Left ventricle myocardium inferior (tissue), 1 donor: ENCODE results near the gene ZNF365. TPM values are rescaled to one million over a fixed set of nuclear protein-coding genes. Genes with fewer than 3 reads are reported as not detected.

Source experiments
- DNase-seq: peaks from one replicate; pipeline ENCODE4 v3.0.0-alpha.2; 2020
- H3K27ac ChIP-seq: fragments of 200-600 bp; replicated peaks from 2 replicates; pipeline ENCODE4 v1.8.0; 2021
- H3K27me3 ChIP-seq: fragments of 200-600 bp; 2 replicates; pipeline ENCODE4 v1.8.0; 2021; ENCODE audit warnings: low read depth
- H3K36me3 ChIP-seq: fragments of 200-600 bp; 2 replicates; pipeline ENCODE4 v1.8.0; 2021
- H3K4me1 ChIP-seq: fragments of 200-600 bp; 2 replicates; pipeline ENCODE4 v1.8.0; 2021
- H3K4me3 ChIP-seq: fragments of 200-600 bp; 2 replicates; pipeline ENCODE4 v1.8.0; 2021; ENCODE audit warnings: mild to moderate bottlenecking, moderate library complexity
- H3K9me3 ChIP-seq: fragments of 200-600 bp; replicated peaks from 2 replicates; pipeline ENCODE4 v1.8.0; 2021
- intact Hi-C: fragments of 100-400 bp; cut with micrococcal nuclease; formaldehyde crosslinking; loops from one replicate; pipeline ENCODE4 v1.11.0; 2022
- total RNA-seq: library from RNA; stranded (reverse); fragmentation: NEBNext Ultra II Directional; extraction: Animal tissue kit (Norgen Biotek cat#: 25700); gene quantifications from one replicate; pipeline ENCODE4 v1.2.1, GENCODE V29; 2021
- TF ChIP-seq, protein P1 (sequence below): fragments of 200-600 bp; IDR thresholded peaks from 2 replicates; pipeline ENCODE4 v1.8.0; 2021; ENCODE audit warnings: antibody characterized with exemption, mild to moderate bottlenecking, borderline replicate concordance
- donor health status: DM: no; HTN: yes; CAD: no; lungs with severe emphysema.

The ZNF365 gene
- total RNA-seq, 1 donor from 2014 or later = 0.60 TPM

DNA sequence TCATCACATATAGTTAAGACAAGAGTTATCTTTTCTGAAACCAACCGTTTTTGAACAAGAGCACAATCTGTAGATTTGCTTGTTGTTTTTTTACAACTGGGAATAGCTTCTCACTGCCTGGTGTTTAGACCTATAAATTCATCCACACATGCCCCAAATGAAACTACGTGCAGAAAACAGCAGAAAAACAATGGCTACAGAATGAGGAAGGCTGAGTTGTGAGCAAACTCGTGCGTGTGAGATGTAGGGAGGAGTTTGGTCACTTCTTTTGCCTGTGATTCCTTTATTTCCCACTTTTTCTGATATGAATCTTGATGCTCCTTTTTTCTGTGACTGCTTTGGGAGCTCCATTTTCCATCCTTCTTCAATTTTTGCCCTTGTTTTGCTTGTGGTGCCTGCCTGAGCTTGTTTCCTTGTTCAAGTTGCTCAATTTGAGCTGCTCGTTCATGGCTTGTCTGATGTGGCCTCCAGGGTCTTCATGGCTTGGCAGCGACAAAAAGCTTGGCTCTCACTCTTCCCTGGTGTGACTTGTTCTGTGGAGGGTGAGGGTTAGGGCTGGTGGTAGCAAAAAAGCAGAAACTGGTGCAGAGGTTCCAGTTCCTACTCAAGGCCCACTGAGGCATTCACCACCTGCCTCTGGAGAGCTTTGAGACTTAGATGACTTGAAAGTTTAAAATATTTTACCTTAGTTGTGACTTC is 76.9 kb downstream of the ZNF365 start:
- DNase-seq = no peak
- intact Hi-C loops = no loop called here
- Histone ChIP-seq H3K4me3 (no peak overlapping the region), H3K27me3 (no peaks in the 10 kb centered on the region), H3K4me1 (peaks cover 9% of the 10 kb centered on the region), H3K27ac (no peak overlapping the region), H3K9me3 (peaks cover 7% of the 10 kb centered on the region), H3K36me3 (no peaks in the 10 kb centered on the region)
- TF ChIP-seq, protein P1, sequence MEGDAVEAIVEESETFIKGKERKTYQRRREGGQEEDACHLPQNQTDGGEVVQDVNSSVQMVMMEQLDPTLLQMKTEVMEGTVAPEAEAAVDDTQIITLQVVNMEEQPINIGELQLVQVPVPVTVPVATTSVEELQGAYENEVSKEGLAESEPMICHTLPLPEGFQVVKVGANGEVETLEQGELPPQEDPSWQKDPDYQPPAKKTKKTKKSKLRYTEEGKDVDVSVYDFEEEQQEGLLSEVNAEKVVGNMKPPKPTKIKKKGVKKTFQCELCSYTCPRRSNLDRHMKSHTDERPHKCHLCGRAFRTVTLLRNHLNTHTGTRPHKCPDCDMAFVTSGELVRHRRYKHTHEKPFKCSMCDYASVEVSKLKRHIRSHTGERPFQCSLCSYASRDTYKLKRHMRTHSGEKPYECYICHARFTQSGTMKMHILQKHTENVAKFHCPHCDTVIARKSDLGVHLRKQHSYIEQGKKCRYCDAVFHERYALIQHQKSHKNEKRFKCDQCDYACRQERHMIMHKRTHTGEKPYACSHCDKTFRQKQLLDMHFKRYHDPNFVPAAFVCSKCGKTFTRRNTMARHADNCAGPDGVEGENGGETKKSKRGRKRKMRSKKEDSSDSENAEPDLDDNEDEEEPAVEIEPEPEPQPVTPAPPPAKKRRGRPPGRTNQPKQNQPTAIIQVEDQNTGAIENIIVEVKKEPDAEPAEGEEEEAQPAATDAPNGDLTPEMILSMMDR = no peak

DNA sequence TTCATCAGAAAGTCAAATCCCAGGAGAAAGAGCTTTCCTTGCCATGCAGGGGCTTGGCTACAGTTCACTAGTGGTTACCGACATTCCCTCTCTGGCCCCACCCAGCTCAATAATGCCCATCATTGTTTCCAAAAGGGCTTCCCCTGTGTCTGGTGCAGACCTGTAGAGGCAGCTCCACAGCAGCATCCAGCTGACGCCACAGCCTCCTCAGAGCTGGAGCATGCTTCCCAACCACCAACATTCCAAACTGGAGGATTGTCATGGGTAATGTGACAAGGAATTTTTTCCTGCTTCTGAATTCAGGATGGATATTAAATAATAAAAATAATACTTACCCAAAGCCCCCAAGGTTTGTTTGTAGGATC is 77.4 kb downstream of the ZNF365 start:
- intact Hi-C loops = no loop called here
- no peaks in the 10 kb centered on the region for H3K27me3 ChIP-seq
- peaks cover 7% of the 10 kb centered on the region for H3K9me3 ChIP-seq
- no peaks in the 10 kb centered on the region for H3K36me3 ChIP-seq
- H3K4me3 ChIP-seq = no peak overlapping the region
- DNase-seq = no peak
- TF ChIP-seq, protein P1 = no peak
- H3K4me1 ChIP-seq = peaks cover 12% of the 10 kb centered on the region
- no peak overlapping the region for H3K27ac ChIP-seq

Other genes with a start within 250 kb of the ZNF365 start
- not detected for gene RTKN2, start 105.5 kb upstream of the ZNF365 start, total RNA-seq